OCI-LY1 (cell line): ENCODE results near the gene CATSPER3.

Experiments
- H2AFZ ChIP-seq: fragments of 200-600 bp; sonication (generic), shearing (Covaris generic); 2 replicates; pipeline ENCODE4 v1.6.0; 2014; ENCODE audit warnings: antibody characterized with exemption, mild to moderate bottlenecking, low read length
- H3F3A ChIP-seq: fragments of 200-600 bp; sonication (generic), shearing (Covaris generic); 2 replicates; pipeline ENCODE4 v1.6.0; 2014; ENCODE audit warnings: mild to moderate bottlenecking, antibody characterized with exemption, low read length, moderate library complexity; ENCODE audit not compliant: insufficient read depth
- H3K27ac ChIP-seq: fragments of 200-600 bp; sonication (generic); 2 replicates; pipeline ENCODE4 v1.5.1; 2014; ENCODE audit warnings: low read length, mixed run types, mild to moderate bottlenecking, low read depth; ENCODE audit not compliant: poor library complexity, severe bottlenecking
- H3K27me3 ChIP-seq: fragments of 200-600 bp; sonication (generic); 2 replicates; pipeline ENCODE4 v1.6.0; 2014; ENCODE audit warnings: antibody characterized with exemption, mild to moderate bottlenecking, low read length, moderate library complexity; ENCODE audit not compliant: insufficient read depth
- H3K36me3 ChIP-seq: fragments of 200-600 bp; sonication (generic); 2 replicates; pipeline ENCODE4 v1.6.1; 2014; ENCODE audit warnings: mild to moderate bottlenecking, antibody characterized with exemption, low read length, moderate library complexity, mixed read lengths; ENCODE audit not compliant: insufficient read depth
- H3K4me1 ChIP-seq: fragments of 200-600 bp; sonication (generic); 2 replicates; pipeline ENCODE4 v1.5.1; 2014; ENCODE audit warnings: mild to moderate bottlenecking, low read length, moderate library complexity; ENCODE audit not compliant: insufficient read depth, severe bottlenecking
- H3K4me2 ChIP-seq: fragments of 200-600 bp; sonication (generic), shearing (Covaris generic); 2 replicates; pipeline ENCODE4 v1.6.1; 2014; ENCODE audit warnings: low read length
- H3K4me3 ChIP-seq: fragments of 200-600 bp; sonication (generic); 2 replicates; pipeline ENCODE4 v1.5.1; 2014; ENCODE audit warnings: low read length, low read depth, mild to moderate bottlenecking, mixed read lengths; ENCODE audit not compliant: poor library complexity, severe bottlenecking
- H3K79me2 ChIP-seq: fragments of 200-600 bp; shearing (Covaris generic); 2 replicates; pipeline ENCODE4 v1.6.1; 2016; ENCODE audit warnings: mixed run types, low read length, mixed read lengths; ENCODE audit not compliant: insufficient read depth
- H3K9ac ChIP-seq: fragments of 200-600 bp; sonication (generic), shearing (Covaris generic); 2 replicates; pipeline ENCODE4 v1.6.1; 2014; ENCODE audit warnings: mild to moderate bottlenecking, low read length, mixed read lengths
- H3K9me2 ChIP-seq: fragments of 200-600 bp; sonication (generic), shearing (Covaris generic); 2 replicates; pipeline ENCODE4 v1.6.1; 2014; ENCODE audit warnings: low read depth, mild to moderate bottlenecking, low read length, mixed read lengths
- H3K9me3 ChIP-seq: fragments of 200-600 bp; shearing (Covaris generic); 2 replicates; pipeline ENCODE4 v1.6.1; 2014; ENCODE audit warnings: low read length, mixed read lengths
- H4K20me1 ChIP-seq: fragments of 200-600 bp; sonication (generic), shearing (Covaris generic); 2 replicates; pipeline ENCODE4 v1.6.0; 2016; ENCODE audit warnings: mild to moderate bottlenecking, low read length; ENCODE audit not compliant: insufficient read depth
- EZH2 ChIP-seq: fragments of 200-600 bp; sonication (generic), shearing (Covaris generic); IDR thresholded peaks from 2 replicates; pipeline ENCODE4 v1.8.0; 2017; ENCODE audit warnings: borderline replicate concordance, mixed run types, mild to moderate bottlenecking, antibody characterized with exemption, low read length, moderate library complexity, mixed read lengths
- TF ChIP-seq, protein P1 (sequence below): fragments of 200-600 bp; sonication (generic), shearing (Covaris generic); IDR thresholded peaks from 2 replicates; pipeline ENCODE4 v1.5.1; 2017; ENCODE audit warnings: mild to moderate bottlenecking, antibody characterized with exemption, low read length, moderate library complexity, mixed read lengths

Gene CATSPER3

GRCh38 chr5:134943547-134943946 is 24.2 kb upstream of the CATSPER3 start:
- H3K4me1 ChIP-seq: peaks cover 18% of the 10 kb centered on the region
- no peaks in the 10 kb centered on the region for H4K20me1 ChIP-seq
- H3K4me3 ChIP-seq: no peak overlapping the region
- no peaks in the 10 kb centered on the region for H3K9me3 ChIP-seq
- TF ChIP-seq EZH2: no peak
- TF ChIP-seq, protein P1, sequence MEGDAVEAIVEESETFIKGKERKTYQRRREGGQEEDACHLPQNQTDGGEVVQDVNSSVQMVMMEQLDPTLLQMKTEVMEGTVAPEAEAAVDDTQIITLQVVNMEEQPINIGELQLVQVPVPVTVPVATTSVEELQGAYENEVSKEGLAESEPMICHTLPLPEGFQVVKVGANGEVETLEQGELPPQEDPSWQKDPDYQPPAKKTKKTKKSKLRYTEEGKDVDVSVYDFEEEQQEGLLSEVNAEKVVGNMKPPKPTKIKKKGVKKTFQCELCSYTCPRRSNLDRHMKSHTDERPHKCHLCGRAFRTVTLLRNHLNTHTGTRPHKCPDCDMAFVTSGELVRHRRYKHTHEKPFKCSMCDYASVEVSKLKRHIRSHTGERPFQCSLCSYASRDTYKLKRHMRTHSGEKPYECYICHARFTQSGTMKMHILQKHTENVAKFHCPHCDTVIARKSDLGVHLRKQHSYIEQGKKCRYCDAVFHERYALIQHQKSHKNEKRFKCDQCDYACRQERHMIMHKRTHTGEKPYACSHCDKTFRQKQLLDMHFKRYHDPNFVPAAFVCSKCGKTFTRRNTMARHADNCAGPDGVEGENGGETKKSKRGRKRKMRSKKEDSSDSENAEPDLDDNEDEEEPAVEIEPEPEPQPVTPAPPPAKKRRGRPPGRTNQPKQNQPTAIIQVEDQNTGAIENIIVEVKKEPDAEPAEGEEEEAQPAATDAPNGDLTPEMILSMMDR: no peak
- no peak overlapping the region for H3K9ac ChIP-seq
- no peak overlapping the region for H3K27ac ChIP-seq
- no peaks in the 10 kb centered on the region for H3K79me2 ChIP-seq
- H3K27me3 ChIP-seq: no peaks in the 10 kb centered on the region
- H3K4me2 ChIP-seq: no peak overlapping the region; the same call in 1 of the 2 replicates
- no peaks in the 10 kb centered on the region for H3K9me2 ChIP-seq
- no peaks in the 10 kb centered on the region for H3K36me3 ChIP-seq
- no peaks in the 10 kb centered on the region for H3F3A ChIP-seq
- no peak overlapping the region for H2AFZ ChIP-seq

DNA sequence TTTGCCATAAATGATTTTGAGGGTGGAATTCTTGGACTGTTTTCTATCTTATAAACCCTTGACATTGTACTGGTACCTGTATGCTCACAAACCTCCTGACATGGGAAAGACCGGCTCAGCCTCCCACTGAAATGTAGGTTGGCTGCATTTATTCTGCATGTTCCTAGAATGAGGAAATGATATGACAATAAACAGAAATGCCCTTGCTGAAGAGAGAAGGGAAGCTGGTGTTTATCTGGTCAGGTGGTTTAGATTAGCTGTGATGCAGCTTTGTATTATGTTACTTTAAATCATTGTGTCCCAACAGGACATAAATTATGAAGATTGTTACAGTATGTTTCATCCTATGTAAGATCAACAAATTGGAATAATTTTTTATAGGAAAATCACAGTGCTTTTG is 23.1 kb upstream of the CATSPER3 start:
- Histone ChIP-seq H3K4me1 (peaks cover 18% of the 10 kb centered on the region), H3K9ac (no peak overlapping the region), H3K36me3 (no peaks in the 10 kb centered on the region), H3K4me2 (no peak overlapping the region), H4K20me1 (no peaks in the 10 kb centered on the region), H3K4me3 (no peak overlapping the region), H3K9me3 (no peaks in the 10 kb centered on the region), H2AFZ (no peak overlapping the region), H3K79me2 (no peaks in the 10 kb centered on the region), H3K27me3 (no peaks in the 10 kb centered on the region), H3K9me2 (no peaks in the 10 kb centered on the region), H3K27ac (no peak overlapping the region), H3F3A (no peaks in the 10 kb centered on the region)
- TF ChIP-seq, protein P1: no peak
- no peak for TF ChIP-seq EZH2

- H3K4me3 ChIP-seq: no peak overlapping the region
- H3K27ac ChIP-seq: no peak overlapping the region
- H2AFZ ChIP-seq: no peak overlapping the region
- H3K27me3 ChIP-seq: no peaks in the 10 kb centered on the region
- H3K9me2 ChIP-seq: no peaks in the 10 kb centered on the region
- no peaks in the 10 kb centered on the region for H3F3A ChIP-seq
- H3K4me1 ChIP-seq: peaks cover 18% of the 10 kb centered on the region
- H3K9ac ChIP-seq: no peak overlapping the region
- H3K79me2 ChIP-seq: no peaks in the 10 kb centered on the region
- no peaks in the 10 kb centered on the region for H4K20me1 ChIP-seq
- H3K9me3 ChIP-seq: no peaks in the 10 kb centered on the region
- no peak for TF ChIP-seq EZH2
- TF ChIP-seq, protein P1: no peak
- no peaks in the 10 kb centered on the region for H3K36me3 ChIP-seq
- no peak overlapping the region for H3K4me2 ChIP-seq
These were observed 22.7 kb upstream of the CATSPER3 start for GRCh38 chr5:134945041-134945440.
